KMS-11 (cell line): Measurements from ENCODE around the gene DCBLD2.

Source experiments
- H2AFZ ChIP-seq: fragments of 200-600 bp; sonication (generic); 2 replicates; pipeline ENCODE4 v1.6.1; 2016; ENCODE audit warnings: antibody characterized with exemption, mixed run types, low read depth
- H3K27ac ChIP-seq: fragments of 200-600 bp; sonication (generic); 2 replicates; pipeline ENCODE4 v1.6.1; 2016; ENCODE audit warnings: mild to moderate bottlenecking, mixed run types
- H3K27me3 ChIP-seq: fragments of 200-600 bp; sonication (generic); 2 replicates; pipeline ENCODE4 v1.6.1; 2017; ENCODE audit warnings: mild to moderate bottlenecking, low read depth, mixed run types, moderate library complexity; ENCODE audit not compliant: insufficient read depth
- H3K36me3 ChIP-seq: fragments of 200-600 bp; sonication (generic); 2 replicates; pipeline ENCODE4 v1.6.1; 2017; ENCODE audit warnings: mild to moderate bottlenecking, mixed run types; ENCODE audit not compliant: insufficient read depth
- H3K4me1 ChIP-seq: fragments of 200-600 bp; sonication (generic); 2 replicates; pipeline ENCODE4 v1.6.1; 2016; ENCODE audit warnings: mild to moderate bottlenecking, low read depth, mixed run types; ENCODE audit not compliant: poor library complexity, severe bottlenecking
- H3K4me2 ChIP-seq: fragments of 200-600 bp; sonication (generic); 2 replicates; pipeline ENCODE4 v1.7.0; 2016; ENCODE audit warnings: mild to moderate bottlenecking, mixed run types
- H3K4me3 ChIP-seq: fragments of 200-600 bp; sonication (generic); IDR thresholded peaks from 2 replicates; pipeline ENCODE4 v1.6.1; 2017; ENCODE audit warnings: low read depth, low read length, mixed read lengths; ENCODE audit not compliant: insufficient read depth
- H3K79me2 ChIP-seq: fragments of 200-600 bp; sonication (generic); 2 replicates; pipeline ENCODE4 v1.6.1; 2016; ENCODE audit warnings: low read depth, mixed run types; ENCODE audit not compliant: insufficient read depth
- H3K9ac ChIP-seq: fragments of 200-600 bp; sonication (generic); 2 replicates; pipeline ENCODE4 v1.6.1; 2016; ENCODE audit warnings: mild to moderate bottlenecking, mixed run types
- H4K20me1 ChIP-seq: fragments of 200-600 bp; sonication (generic); 2 replicates; pipeline ENCODE4 v1.6.1; 2016; ENCODE audit warnings: mild to moderate bottlenecking, mixed run types; ENCODE audit not compliant: insufficient read depth
- TF ChIP-seq, protein P1 (sequence below): fragments of 200-600 bp; sonication (generic); conservative IDR thresholded peaks from 2 replicates; pipeline ENCODE4 v1.6.1; 2017; ENCODE audit warnings: low read depth, mild to moderate bottlenecking, antibody characterized with exemption, low read length, moderate library complexity, mixed read lengths

The DCBLD2 gene

DNA sequence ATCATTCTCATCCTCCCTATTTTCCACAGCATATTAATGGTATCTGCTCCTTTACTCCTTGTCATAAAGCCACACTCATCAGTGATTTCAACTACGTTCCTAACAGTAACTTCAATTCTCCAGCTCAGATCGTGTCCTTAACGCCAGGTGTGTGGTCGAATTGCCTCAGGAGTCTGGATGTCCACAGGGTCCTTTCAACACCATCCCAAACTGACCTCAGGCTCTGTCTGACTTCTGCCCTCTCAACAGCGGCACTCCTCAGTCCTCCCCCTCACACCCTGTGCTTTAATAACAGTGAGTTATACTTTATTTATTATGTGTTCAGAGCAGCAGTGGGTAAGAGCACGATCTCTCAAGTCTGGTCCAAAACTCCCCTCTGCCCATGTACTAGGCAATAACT, 95.9 kb downstream of the DCBLD2 start:
- Histone ChIP-seq H3K36me3 (no peaks in the 10 kb centered on the region), H2AFZ (no peak overlapping the region), H3K4me2 (no peak overlapping the region), H3K27me3 (no peaks in the 10 kb centered on the region), H4K20me1 (no peaks in the 10 kb centered on the region), H3K9ac (no peak overlapping the region), H3K79me2 (no peaks in the 10 kb centered on the region), H3K4me3 (no peak overlapping the region), H3K27ac (no peak overlapping the region), H3K4me1 (no peaks in the 10 kb centered on the region)
- TF ChIP-seq, protein P1, sequence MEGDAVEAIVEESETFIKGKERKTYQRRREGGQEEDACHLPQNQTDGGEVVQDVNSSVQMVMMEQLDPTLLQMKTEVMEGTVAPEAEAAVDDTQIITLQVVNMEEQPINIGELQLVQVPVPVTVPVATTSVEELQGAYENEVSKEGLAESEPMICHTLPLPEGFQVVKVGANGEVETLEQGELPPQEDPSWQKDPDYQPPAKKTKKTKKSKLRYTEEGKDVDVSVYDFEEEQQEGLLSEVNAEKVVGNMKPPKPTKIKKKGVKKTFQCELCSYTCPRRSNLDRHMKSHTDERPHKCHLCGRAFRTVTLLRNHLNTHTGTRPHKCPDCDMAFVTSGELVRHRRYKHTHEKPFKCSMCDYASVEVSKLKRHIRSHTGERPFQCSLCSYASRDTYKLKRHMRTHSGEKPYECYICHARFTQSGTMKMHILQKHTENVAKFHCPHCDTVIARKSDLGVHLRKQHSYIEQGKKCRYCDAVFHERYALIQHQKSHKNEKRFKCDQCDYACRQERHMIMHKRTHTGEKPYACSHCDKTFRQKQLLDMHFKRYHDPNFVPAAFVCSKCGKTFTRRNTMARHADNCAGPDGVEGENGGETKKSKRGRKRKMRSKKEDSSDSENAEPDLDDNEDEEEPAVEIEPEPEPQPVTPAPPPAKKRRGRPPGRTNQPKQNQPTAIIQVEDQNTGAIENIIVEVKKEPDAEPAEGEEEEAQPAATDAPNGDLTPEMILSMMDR, result no peak

DNA sequence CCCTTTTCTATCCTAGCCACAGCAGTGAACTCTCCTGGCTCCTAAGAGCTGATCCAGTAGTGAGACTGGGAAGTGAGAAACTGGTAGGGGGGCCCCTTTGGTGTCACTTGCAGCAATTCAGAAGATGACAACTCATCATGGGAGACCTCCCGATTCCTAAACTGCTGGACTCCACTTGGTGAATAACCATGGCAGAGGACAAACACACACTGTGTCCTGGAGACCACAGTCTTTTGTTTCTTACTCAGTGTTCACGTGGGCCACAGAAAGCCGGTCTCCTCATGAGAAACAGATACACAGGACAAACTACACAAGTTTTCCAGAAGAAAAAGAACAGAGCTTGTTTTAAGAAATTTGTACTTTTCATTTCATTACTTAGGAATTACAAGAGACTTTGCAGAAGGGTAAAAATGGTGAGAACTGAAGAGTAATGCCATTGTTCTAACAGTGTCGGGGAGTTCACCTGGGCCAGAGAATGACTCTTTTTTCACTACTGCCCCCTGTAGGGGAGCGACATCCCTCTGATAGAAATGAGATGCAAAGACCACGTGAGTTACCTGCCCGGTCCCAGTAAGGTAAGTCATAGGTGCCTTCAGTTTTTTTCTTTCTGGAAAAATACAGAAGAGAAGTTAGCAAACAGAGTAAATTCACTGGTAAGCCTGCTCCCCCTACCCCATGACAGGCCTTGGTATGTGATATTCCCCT, 100.3 kb downstream of the DCBLD2 start:
- H3K4me1 ChIP-seq, result no peaks in the 10 kb centered on the region
- no peaks in the 10 kb centered on the region for H3K27me3 ChIP-seq
- H2AFZ ChIP-seq, result no peak overlapping the region
- H4K20me1 ChIP-seq, result no peaks in the 10 kb centered on the region
- H3K9ac ChIP-seq, result no peak overlapping the region
- no peaks in the 10 kb centered on the region for H3K79me2 ChIP-seq
- no peak overlapping the region for H3K4me3 ChIP-seq
- H3K4me2 ChIP-seq, result no peak overlapping the region
- TF ChIP-seq, protein P1, result no peak
- no peak overlapping the region for H3K27ac ChIP-seq
- no peaks in the 10 kb centered on the region for H3K36me3 ChIP-seq

DNA sequence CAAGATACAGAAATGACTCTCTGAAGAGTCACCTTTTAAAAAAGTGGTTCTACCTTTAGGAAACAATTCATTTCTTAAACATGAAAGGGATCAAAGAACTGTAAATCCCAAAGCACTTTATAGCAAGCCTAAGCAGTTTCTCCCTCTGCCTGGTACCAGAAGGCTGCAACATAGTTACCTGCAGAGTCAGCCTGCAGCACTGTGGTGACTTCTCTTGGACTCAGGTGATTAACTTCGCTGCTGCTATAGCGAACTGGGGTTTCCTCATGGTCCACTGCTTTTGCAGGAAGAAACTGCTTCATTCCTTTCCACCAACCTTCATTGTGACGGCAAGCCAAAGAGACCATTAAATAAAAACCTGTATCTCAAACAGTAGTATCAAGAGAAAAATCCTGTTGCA, 101.1 kb downstream of the DCBLD2 start:
- no peaks in the 10 kb centered on the region for H3K36me3 ChIP-seq
- H3K4me2 ChIP-seq, result no peak overlapping the region

DNA sequence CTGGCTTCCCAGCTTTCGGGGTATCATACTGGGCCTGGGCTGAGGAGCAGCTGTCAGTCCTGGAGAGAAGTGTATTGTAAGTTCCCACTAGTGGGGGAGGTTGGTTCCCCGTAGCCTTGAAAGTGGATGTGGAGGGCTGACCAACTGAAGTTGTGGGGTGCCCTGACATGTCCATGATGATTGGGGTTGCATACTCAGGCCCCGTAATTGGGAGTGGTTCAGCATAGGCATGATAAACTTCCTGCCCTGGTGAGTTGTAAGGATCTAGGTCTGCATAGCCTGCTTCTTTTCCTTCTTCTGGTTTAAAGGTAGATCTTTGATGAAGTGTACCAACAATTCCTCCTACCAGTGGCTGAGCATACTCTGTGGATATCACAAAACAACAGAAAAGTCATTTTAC, 102.0 kb downstream of the DCBLD2 start:
- H2AFZ ChIP-seq, result no peak overlapping the region
- no peak overlapping the region for H3K4me3 ChIP-seq
- H3K27ac ChIP-seq, result no peak overlapping the region
- H3K79me2 ChIP-seq, result no peaks in the 10 kb centered on the region
- no peaks in the 10 kb centered on the region for H3K4me1 ChIP-seq
- H4K20me1 ChIP-seq, result no peaks in the 10 kb centered on the region
- H3K9ac ChIP-seq, result no peak overlapping the region
- TF ChIP-seq, protein P1, result no peak
- no peaks in the 10 kb centered on the region for H3K36me3 ChIP-seq
- H3K4me2 ChIP-seq, result no peak overlapping the region
- H3K27me3 ChIP-seq, result no peaks in the 10 kb centered on the region

More for the DNA sequence above, 101.1 kb downstream of the DCBLD2 start:
- Histone ChIP-seq H3K79me2 (no peaks in the 10 kb centered on the region), H3K4me3 (no peak overlapping the region), H3K27me3 (no peaks in the 10 kb centered on the region), H2AFZ (no peak overlapping the region), H4K20me1 (no peaks in the 10 kb centered on the region), H3K9ac (no peak overlapping the region), H3K4me1 (no peaks in the 10 kb centered on the region), H3K27ac (no peak overlapping the region)
- TF ChIP-seq, protein P1, result no peak
